Measurements from ENCODE around the gene PSG11. TPM values are rescaled to one million over a fixed set of nuclear protein-coding genes. Genes with fewer than 3 reads are reported as not detected.
"Not testable (repeated sequence)": the region's sequence is repeated elsewhere in the genome, so short reads cannot be mapped to it uniquely, and the experiment has no call there.

PSG11 gene
- not detected for total RNA-seq

DNA sequence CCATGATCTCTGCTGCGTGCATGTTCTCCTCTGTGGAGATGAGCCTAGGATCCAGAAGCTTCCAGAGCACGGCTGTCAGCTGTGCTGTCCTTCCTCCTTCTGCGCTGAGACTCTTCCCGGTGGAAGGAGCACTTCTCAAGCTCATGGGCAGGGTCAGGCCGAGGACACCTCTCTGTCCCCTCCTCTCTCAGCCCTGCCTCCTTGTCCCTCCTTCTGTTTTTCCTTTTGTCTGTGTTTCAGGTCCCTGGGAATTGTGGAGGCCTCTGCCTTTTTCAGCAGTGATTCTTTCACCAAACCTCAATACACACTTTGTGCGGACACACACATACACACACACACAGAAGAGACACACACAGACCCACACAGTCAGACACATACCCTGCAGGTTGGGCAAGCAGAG is at the start of gene PSG11:
PSG11 (minus strand) TSS at position 101 of the 400 bp plus-strand sequence; CDS start at position 4, 97 bp downstream.
- CTCF ChIA-PET = not testable (repeated sequence)

DNA sequence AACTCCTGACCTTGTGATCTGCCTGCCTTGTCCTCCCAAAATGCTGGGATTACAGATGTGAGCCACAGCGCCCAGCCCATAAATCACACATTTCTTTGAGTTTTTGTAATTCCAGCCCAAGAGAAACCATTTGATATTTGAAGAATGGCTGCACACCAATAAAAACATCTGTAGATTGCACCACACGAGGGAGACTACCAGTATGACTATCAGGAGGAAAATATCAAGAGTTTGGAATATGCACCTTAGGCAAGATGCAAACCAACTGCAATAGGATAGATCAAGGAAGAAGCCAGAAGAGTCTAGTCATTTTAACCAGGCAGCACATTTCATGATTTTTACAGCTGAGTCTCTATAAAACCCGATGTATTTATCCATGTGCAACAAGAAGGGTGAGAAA is 36.1 kb upstream of the PSG11 start:
- CTCF ChIA-PET = interaction anchor here (0.7 kb wide), 1 partner anchor 568 kb away, joined by 3 read pairs; no protein-coding TSS in a partner anchor
- POLR2A ChIA-PET = not testable (repeated sequence)

More for the DNA sequence above, at the start of gene PSG11:
- POLR2A ChIA-PET = not testable (repeated sequence)

GRCh38 chr19:43061326-43061725 is 35.1 kb upstream of the PSG11 start:
- POLR2A ChIA-PET, CTCF ChIA-PET: not testable (repeated sequence)

GRCh38 chr19:43060254-43060653 is 34.0 kb upstream of the PSG11 start:
- CTCF ChIA-PET, POLR2A ChIA-PET: not testable (repeated sequence)

GRCh38 chr19:43059482-43059881 is 33.2 kb upstream of the PSG11 start:
- POLR2A ChIA-PET, CTCF ChIA-PET: not testable (repeated sequence)

DNA sequence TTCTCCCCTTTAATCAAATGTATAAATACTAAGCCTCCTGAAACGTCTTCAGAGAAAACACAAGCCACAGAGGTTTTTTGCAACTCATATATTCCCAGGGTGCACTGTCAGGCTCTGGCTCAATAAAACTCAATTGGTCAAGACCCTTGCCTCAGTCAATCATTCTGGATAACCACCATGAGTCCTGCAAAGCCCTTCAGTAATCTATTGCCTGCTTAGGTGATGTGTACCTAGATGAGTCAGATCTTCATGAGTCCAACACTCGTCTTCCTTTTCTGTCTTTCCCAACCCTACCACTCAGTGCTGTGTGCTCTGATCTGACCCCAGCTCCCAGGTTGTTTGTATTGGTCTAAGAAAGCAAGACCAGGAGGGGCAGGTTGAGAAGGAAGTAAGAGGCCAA is 32.2 kb upstream of the PSG11 start:
- CTCF ChIA-PET, POLR2A ChIA-PET: not testable (repeated sequence)

GRCh38 chr19:43047966-43048365 is 21.7 kb upstream of the PSG11 start:
- CTCF ChIA-PET, POLR2A ChIA-PET: not testable (repeated sequence)

DNA sequence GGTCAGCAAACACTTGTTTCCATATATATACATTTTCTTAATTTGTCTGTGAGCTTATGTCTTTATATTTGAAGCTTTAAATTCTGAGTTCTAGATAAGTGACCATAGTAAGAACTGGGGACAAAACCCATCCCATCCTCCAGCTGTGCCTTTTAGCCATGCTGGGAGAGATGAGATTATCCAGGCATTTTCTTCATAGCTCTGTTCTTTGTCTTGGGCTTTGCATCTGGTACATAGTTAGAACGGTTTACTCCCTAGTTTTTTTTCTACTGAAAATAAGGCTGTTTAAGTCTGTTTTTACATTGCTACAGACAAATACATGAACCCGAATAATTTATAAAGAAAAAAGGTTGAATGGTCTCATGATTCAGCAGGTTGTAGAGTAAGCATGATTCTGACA is 20.3 kb upstream of the PSG11 start:
- POLR2A ChIA-PET, CTCF ChIA-PET: not testable (repeated sequence)

DNA sequence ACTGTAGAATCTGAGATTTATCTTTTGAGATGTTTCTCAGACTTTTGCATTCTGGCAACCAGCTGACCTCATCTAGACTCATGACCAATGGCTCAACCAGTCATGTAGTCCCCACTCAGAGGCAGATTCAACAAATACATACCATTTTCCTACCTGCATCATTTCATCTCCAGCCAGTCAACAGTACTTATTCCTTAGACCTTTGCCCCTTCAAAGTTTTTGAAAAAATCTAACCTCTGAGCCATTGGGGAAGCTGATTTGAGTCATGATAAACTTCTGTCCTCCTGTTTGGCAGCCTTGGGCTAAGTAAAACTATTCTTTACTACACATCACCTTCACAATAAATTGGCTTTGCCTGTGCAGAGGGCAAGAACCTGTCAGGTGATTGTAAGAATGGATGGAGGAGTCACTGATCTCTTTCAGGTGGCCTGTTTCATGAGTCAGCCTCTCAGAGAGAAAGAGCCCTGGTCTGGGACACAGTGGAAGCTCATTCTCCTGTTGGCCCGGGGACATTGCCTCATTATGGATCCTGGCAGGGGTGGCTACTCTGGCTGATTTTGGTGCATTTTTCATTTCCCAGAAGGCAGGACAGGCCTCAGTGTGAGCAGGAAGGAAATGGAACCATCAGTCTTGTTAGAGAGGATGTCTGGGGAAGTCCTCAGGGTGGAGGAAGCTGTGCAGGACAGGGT is 17.4 kb upstream of the PSG11 start:
- CTCF ChIA-PET, POLR2A ChIA-PET: not testable (repeated sequence)

GRCh38 chr19:43031645-43032044 is 5.4 kb upstream of the PSG11 start:
- POLR2A ChIA-PET, CTCF ChIA-PET: not testable (repeated sequence)

- POLR2A ChIA-PET = no interaction called here
- CTCF ChIA-PET = no interaction called here
Measured at GRCh38 chr19:43028866-43029265, 2.6 kb upstream of the PSG11 start.

GRCh38 chr19:43027985-43028384 is 1.7 kb upstream of the PSG11 start:
- CTCF ChIA-PET, POLR2A ChIA-PET: not testable (repeated sequence)

GRCh38 chr19:43027061-43027460 is 792 bp upstream of the PSG11 start:
- POLR2A ChIA-PET, CTCF ChIA-PET: not testable (repeated sequence)

GRCh38 chr19:43022098-43022497 is 4.2 kb downstream of the PSG11 start:
- CTCF ChIA-PET = not testable (repeated sequence)

GRCh38 chr19:43021629-43022028 is 4.6 kb downstream of the PSG11 start:
- CTCF ChIA-PET, POLR2A ChIA-PET: not testable (repeated sequence)

More at GRCh38 chr19:43022098-43022497, 4.2 kb downstream of the PSG11 start:
- POLR2A ChIA-PET = not testable (repeated sequence)

DNA sequence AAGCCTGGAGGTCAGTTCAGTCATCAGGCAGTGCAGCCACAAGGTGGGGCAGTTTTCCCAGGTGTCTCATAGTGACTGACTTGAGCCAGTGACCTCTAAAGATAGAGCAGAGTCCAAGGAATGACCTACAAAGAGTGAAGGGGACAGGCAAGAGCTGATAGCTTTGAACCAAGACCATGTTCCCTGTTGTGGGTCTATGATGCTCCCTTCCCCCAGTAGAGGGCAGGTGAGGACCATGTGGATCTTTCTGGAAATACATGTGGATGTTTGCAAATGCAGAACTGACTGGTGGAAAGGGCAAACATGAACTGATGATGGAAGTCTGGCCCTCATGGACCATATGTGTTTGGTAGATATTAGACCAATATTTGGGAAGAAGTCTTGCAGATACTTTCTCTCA is 6.7 kb downstream of the PSG11 start:
- CTCF ChIA-PET, POLR2A ChIA-PET: not testable (repeated sequence)

DNA sequence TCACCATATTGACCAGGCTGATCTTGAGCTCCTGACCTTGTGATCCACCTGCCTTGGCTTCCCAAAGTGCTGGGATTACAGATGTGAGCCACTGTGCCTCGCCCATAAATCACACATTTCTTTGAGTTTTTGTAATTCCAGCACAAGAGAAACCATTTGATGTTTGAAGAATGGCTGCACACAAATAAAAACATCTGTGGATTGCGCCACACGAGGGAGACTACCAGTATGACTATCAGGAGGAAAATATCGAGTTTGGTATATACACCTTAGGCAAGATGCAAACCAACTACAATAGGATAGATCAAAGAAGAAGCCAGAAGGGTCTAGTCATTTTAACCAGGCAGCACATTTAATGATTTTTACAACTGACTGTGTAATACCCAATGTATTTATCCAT is 20.4 kb downstream of the PSG11 start:
- POLR2A ChIA-PET, CTCF ChIA-PET: not testable (repeated sequence)

DNA sequence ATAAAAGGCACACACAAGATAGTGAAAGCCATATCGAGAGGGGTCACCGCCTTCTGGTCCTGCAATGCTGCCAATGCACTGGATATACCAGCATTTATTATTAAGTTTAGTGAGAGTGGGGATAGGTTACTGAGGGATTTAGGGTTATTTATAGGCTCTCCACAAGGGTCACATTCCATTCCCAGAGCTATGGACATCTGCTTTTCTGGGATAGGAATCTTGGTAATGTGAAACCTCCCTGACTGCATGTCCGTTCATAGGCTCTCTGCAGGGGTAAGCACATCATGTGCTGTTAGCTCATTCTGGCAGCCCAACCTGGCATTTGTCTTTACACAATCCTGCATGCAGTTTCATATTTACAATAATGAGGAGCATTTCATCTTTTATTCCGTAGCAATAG is 21.4 kb downstream of the PSG11 start:
- CTCF ChIA-PET, POLR2A ChIA-PET: not testable (repeated sequence)

DNA sequence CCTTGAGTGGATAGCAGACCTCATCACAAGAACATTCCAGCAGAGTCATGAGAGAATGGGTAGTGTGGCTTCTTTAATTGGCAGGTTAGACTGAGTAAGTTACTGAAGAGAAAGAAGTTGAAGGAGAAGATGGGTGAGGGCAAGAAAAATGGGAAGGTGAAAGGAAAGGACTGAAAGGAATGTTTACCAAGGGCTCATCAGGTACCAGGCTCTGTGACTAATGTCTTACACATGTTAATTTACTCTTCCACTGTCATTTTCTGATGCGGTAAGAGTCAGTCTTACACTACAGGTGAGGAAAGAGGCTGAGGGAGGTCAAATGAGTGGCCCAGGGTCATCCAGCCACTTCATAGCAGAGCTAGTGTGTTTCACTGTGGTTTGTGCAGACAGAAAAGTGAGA is 22.6 kb downstream of the PSG11 start:
- POLR2A ChIA-PET, CTCF ChIA-PET: not testable (repeated sequence)

DNA sequence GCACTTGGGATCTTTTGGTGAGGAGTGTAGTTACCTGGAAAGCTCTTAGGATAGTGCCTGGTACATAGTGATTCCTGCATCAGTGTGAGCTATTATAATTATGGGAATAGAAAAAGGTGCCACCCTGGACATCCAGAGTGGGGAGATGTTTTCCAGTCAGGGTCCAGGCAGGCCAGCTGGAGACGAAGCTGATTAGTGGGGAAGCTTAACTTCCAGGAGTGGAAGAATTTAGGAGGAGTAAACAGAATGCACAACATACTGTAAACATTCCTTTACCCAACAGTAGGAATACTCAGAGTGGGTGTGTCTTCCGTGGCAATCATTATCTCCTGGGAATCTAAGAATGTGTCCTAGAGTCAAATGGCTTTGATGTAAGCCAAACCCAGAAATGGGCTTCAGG is 23.3 kb downstream of the PSG11 start:
- CTCF ChIA-PET, POLR2A ChIA-PET: not testable (repeated sequence)

- POLR2A ChIA-PET, CTCF ChIA-PET: not testable (repeated sequence)
Measured at GRCh38 chr19:42996161-42996560, 30.1 kb downstream of the PSG11 start.

DNA sequence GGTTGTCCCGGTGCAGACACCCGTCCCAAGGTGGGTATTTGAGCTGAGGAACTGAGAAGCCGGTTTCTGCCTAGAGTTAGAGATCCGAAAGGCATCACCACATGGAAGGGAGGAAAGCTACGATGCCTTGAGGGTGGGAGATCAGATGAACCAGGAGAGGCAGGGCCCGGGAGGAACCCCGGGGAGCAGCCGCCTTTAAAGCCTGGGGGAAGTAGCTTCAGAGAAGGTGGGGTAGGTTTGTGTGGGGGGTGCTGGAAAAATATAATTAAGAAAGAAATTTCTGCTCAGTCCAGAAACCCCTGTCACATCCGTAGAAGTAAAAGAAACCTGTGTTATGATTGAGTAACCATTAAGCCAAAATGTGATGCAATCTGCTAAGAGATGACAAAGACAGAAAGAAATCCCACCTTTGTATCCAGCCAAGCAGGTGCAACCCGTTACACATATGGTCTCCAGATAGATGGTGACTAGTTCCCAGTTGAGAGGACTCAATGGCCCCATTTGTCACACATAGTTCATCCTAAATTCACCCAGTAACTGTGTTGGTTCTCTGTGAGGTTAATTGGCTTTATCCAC is 34.2 kb downstream of the PSG11 start:
- POLR2A ChIA-PET, CTCF ChIA-PET: not testable (repeated sequence)
